Hindlimb muscle (tissue), 1 donor: ENCODE data around the gene LTBP1. TPM values are rescaled to one million over a fixed set of nuclear protein-coding genes. Genes with fewer than 3 reads are reported as not detected.

ENCODE experiments used
- DNase-seq: peaks from one replicate; pipeline ENCODE4 v3.0.0-alpha.2; 2013
- polyA plus RNA-seq: library from polyadenylated mRNA; unstranded; fragments of 120-200 nt; gene quantifications from one replicate; pipeline ENCODE4 v1.2.1, GENCODE V29; 2013; ENCODE audit not compliant: insufficient read length

Gene LTBP1
- polyA plus RNA-seq, 1 donor, result 43.3 TPM

DNA sequence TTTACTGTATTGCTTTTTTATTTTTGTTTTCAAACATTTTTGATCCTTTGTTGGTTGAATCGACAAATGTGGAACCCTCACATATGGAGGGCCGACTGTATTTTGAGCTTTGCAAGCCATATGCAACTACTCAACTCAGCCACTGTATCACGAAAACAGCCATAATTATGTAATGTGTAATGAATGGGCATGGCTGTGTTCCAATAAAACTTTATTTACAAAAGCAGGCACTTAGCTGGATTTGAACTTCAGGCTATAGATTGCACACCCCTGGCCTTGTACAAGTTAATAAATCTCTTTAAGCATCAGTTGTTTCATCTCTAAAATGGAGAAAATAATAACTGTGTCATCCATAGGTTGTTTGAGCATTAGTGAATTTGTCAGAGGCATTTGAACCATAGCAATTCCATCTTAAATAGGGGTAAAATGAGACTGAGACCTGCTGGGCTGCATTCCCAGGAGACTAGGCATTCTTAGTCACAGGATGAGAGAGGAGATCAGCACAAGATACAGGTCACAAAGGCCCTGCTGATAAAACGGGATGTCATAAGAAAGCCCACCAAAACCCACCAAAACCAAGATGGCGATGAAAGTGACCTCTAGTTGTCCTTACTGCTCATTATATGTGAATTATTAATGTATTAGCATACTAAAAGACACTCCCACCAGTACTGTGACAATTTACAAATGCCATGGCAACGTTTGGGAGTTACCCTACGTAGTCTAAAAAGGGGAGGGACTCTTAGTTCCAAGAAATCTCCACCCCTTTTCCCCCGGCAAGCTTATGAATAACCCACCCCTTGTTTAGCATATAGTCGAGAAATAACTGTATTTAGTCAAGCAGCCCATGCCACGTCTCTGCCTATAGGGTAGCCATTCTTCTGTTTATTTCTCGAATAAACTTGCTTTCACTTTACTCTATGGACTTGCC lies 13.7 kb upstream of the LTBP1 start:
- DNase-seq, result no peak

DNA sequence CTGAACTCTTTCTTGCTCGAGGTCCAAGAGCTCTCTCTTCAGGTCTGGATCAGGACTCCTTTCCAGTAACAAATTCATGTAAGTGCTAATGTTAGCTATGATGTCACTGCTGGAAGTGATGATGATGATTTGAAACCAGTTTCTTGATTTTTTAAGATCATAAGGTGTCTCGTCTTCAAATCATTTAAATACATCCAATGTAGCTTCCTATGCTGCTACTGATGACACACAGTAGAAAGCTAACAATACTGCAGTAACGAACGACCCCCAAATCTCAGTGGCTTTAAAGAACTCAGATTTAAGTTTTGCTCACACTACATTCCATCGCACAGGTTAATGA lies 13.0 kb upstream of the LTBP1 start:
- no peak for DNase-seq

GRCh38 chr2:32937602-32938448 lies 8.9 kb upstream of the LTBP1 start:
- no peak for DNase-seq

DNA sequence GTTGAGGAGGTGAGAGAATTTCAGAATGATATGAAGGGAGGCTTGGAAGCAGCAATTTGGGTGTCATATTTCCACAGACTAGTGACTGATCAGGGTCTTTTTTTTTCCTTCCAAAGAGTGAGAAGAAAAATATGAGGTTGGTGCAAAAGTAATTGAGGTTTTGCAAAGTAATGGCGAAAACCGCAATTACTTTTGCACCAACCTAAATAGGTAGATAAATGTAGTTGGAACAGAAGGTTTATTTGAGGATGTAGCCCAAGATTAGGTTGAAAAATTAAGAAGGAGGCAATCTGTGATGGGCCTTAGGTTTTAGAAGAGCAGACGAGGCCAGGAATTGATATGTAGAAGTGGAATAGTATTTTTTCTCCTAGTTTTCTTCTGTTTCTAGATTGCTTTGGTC lies 7.8 kb upstream of the LTBP1 start:
- DNase-seq, result no peak

DNA sequence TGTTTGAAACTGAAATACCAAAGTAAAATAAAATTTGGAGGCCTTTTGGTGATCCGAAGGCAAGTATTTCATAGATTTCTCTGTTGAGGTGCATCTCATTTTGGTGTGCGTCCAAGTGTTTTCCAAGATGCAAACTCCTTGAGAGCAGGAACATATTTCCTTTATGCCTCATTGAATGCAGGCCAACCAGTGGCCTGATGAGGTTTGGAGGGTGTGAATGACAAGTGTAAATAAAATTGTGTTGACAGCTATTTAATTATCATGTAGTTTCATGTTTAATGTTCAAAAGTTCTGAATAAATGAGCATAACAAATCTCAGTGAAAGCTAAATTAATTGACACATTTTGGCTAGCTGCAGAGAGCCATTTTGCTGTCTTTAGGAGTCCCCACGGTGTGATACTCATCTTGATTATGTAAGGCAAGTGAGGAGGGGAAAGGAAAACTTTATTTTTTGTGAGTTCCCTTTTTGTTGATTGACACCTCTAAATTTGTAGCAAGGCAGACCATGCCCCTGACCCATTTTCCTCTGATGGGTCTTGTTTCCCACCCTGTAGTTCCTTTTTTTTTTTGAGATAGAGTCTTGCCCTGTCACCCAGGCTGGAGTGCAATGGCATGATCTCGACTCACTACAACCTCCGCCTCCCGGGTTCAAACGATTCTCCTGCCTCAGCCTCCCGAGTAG lies 6.3 kb upstream of the LTBP1 start:
- DNase-seq, result no peak

DNA sequence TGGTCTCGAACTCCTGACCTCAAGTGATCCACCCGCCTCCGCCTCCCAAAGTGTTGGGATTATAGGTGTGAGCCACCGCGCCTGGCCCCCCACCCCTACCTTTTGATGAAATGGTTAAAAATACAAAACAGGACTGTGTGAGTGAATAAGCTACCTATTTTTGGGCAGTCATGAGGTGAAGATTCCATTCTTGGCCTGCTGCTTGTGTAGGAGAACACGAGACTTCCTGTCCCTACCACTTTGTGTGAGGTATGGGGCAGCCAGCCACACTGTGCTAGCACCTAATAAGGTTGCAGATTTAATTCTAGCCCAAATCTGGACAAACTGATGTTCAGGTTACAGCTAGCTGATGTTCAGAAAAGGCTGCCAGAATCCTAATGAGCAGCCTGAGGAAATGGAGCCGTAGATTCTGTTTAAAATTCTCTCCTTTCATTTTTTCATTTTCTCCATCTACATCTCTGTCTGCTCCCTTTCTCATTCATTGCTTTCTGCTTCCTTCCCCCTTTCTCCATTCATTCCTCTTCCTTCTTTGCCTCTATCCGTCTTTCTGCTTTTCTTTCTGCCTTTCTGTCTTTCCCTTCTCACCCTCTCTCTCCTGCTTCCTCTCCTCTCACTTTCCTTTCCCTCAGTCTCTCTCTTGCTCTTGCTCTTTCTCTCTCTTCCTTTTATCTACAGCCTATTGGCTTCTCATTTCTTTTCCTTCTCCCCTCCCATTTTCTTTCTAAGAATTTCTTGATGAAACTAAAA lies 4.6 kb upstream of the LTBP1 start:
- DNase-seq, result no peak

DNA sequence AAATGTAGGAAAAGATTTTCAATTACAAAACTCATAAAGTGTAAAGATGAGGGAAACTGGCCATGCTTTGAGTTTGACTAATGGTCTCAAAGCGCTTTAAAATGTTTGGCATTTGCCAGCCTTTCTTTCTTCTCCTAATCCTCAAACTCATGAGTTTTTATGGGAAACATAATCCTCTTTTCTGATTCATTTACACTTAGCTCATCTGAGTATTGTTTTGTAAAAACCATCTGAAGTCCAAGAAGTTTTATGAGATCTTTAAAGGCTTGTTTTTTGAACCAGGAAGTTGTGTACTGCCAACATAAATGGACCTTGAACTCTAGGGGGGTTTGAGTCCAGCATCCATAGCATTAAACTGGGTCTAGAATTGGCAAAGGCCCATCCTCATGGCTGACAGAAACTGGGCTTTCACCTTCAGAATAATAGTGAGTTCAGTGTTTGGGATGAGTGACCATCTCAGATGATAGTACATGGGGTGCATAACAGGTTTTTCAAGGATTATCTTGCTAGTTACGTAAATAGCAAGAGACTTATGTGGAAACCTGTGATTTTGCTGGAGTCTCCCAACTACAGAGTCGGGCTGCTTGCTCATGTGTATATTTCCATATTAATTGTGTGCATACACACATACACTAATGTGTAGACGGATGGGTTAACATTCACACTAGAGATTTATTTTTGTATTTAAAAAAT lies 3.8 kb upstream of the LTBP1 start:
- no peak for DNase-seq

- DNase-seq, result no peak
These were observed 1.5 kb upstream of the LTBP1 start for GRCh38 chr2:32945286-32945685.

GRCh38 chr2:32947076-32947483 lies 327 bp downstream of the LTBP1 start:
- DNase-seq, result peak; percentile 24

GRCh38 chr2:32947484-32948143 lies 861 bp downstream of the LTBP1 start:
- DNase-seq, result peak; percentile 33

DNA sequence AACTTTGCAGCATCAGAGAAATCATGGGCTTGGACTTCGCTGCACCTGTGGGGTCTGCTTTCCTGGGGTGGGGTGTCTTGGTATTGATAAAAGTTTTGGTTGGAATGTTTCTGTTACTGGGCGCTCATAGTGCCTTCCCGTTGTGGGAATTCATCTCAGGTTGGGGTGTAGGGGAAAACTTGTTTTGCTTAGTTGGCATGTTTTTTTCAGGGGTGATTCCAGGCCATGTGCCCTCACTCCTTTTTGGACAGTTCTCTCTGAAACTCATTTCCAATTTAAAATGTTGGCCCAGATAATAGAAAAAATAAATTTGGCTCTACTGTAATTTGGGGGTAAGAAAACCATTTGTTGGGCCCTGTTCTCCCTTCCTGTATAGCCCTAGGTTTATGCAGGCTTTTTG lies 1.5 kb downstream of the LTBP1 start:
- DNase-seq, result no peak

GRCh38 chr2:32949260-32949659 lies 2.5 kb downstream of the LTBP1 start:
- DNase-seq, result no peak

GRCh38 chr2:32951672-32952071 lies 4.9 kb downstream of the LTBP1 start:
- no peak for DNase-seq

GRCh38 chr2:32952761-32953476 lies 6.2 kb downstream of the LTBP1 start:
- peak; percentile 47 for DNase-seq

- no peak for DNase-seq
These were observed 7.5 kb downstream of the LTBP1 start for GRCh38 chr2:32954206-32954605.

DNA sequence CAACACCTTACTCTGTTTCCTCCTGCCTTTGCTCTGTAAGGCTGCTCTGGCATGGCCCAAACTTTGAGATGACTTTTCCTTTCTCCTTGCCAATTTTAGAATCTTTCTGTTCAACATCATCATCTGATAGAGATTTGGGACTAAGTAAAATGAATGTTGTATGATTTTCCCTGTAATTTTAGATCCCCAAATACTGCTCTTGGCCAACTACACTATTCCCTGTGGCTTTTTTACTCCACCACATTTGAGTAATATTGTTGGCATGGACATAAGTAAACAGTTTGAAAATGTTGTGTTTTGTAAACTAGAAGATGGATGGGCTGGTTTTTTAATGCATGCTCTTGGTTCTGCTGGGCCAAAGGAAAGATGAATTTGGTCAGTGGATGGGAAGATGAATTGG lies 12.1 kb downstream of the LTBP1 start:
- no peak for DNase-seq

GRCh38 chr2:32960238-32960637 lies 13.5 kb downstream of the LTBP1 start:
- DNase-seq, result no peak

- no peak for DNase-seq
These were observed 14.1 kb downstream of the LTBP1 start for GRCh38 chr2:32960647-32961403.

- DNase-seq, result peak; percentile 26
These were observed 15.9 kb downstream of the LTBP1 start for GRCh38 chr2:32962690-32963089.

- DNase-seq, result peak; percentile 39
These were observed 17.2 kb downstream of the LTBP1 start for GRCh38 chr2:32963941-32964340.
